Measurements from ENCODE around the gene THEMIS.

DNA sequence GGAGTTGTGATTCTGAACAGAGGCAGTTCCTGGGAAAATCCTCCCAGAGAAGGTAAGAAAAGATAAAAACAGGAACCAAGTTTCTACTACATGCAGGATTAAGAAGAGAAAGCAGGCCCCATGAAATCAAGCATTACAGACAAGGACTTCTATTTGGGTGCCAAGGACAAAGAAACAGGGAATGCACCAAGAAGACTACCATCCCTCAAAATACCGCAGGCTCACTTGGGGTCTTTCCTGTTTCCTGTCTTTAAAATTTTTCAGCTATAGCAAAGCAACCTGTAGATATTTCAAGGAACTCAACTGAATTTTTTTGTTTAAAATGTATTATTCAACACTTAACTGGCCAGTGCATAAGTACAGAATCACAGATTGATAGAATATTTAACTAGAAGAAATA, 107.5 kb downstream of the THEMIS start:
- TF ChIP-seq, protein P1, sequence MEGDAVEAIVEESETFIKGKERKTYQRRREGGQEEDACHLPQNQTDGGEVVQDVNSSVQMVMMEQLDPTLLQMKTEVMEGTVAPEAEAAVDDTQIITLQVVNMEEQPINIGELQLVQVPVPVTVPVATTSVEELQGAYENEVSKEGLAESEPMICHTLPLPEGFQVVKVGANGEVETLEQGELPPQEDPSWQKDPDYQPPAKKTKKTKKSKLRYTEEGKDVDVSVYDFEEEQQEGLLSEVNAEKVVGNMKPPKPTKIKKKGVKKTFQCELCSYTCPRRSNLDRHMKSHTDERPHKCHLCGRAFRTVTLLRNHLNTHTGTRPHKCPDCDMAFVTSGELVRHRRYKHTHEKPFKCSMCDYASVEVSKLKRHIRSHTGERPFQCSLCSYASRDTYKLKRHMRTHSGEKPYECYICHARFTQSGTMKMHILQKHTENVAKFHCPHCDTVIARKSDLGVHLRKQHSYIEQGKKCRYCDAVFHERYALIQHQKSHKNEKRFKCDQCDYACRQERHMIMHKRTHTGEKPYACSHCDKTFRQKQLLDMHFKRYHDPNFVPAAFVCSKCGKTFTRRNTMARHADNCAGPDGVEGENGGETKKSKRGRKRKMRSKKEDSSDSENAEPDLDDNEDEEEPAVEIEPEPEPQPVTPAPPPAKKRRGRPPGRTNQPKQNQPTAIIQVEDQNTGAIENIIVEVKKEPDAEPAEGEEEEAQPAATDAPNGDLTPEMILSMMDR (IDR thresholded peaks at IDR 0.05): no peak
- TF ChIP-seq, protein P2, sequence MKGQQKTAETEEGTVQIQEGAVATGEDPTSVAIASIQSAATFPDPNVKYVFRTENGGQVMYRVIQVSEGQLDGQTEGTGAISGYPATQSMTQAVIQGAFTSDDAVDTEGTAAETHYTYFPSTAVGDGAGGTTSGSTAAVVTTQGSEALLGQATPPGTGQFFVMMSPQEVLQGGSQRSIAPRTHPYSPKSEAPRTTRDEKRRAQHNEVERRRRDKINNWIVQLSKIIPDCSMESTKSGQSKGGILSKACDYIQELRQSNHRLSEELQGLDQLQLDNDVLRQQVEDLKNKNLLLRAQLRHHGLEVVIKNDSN (CRISPR knock-in tag; IDR thresholded peaks at IDR 0.05): no peak
